HG03432 (cell line): ENCODE results near the gene NTN3.
A peak's percentile ranks its signal among the peaks of the same experiment; 100 is the strongest.

Experiments
- ATAC-seq: cut with Tn5 transposase; IDR thresholded peaks from one replicate; pipeline ENCODE4 v1.9.1; 2021; ENCODE audit warnings: mild to moderate bottlenecking, moderate library complexity; ENCODE audit not compliant: unreplicated experiment

NTN3 gene

DNA sequence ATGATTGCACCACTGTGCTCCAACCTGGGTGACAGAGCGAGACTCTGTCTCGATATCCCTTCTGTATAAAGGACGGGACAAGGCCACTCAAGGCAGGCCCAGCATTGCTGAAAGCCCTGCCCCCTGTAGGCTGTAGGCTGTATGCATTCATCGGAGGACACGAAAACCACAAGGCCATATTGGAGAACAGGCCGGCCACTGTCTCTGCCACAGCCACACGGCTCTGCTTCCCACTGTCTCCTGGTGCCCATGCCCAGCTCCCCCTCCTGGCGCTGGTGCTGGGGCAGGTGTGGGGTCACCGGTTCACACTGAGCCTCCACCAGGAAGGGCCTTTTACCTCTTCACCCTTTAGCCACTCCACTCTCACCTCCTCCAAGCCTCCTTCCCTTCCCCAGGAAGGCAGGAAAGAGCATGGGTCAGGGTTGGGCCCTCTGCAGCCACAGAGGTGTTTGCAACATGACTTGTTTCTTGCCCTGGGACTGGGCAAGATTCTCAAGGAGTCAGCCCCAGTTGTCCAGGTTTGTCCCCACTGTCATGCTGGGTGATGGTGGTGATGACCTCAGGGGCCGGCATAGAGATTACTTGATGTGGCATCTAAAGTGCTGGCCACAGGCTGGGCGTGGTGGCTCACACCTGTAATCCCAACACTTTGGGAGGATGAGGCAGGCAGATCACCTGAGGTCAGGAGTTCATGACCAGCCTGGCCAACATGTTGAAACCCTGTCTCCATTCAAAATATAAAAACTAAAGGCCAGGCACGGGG is 5.3 kb upstream of the NTN3 start:
- ATAC-seq = no peak

DNA sequence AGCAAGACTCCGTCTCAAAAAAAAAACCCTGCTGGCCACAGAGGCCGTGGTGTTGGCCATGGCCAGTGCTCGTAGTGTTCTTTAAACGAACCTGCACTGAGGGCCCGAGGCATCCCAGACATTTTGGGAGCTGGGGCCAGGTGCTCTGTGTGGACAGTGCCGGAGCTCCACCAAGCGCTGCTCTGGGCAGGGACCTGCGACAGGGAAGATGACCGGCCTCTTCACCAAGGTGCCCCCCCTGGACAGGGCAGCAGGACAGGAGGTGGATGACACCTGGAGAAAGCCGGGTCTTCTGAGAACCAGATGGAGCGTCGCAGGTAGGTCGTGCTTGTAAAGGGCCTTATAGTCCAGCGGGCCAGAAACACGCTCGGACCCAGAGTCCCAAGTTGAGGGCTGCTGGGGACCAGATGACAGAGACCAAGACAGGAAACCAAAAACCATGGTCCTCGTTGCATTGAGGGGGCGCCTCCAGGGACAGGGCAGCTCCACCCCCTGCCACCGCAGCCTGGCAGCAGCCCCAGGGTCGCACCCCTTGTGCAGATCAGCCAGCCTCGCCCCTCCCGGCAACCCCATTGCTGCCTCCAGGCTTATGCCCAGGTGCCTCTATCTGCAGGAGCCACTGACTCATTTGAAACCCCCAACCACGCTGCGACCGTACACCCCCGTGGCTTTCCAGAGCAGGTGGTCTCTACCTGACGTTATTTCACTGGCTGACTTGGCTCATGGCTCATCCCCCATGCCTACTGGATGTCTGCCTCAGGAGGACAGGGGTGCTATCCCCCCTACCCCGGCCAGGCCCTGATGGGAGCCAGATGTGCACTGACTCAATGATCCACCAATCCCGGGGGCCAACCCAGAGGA is 4.2 kb upstream of the NTN3 start:
- ATAC-seq = no peak

DNA sequence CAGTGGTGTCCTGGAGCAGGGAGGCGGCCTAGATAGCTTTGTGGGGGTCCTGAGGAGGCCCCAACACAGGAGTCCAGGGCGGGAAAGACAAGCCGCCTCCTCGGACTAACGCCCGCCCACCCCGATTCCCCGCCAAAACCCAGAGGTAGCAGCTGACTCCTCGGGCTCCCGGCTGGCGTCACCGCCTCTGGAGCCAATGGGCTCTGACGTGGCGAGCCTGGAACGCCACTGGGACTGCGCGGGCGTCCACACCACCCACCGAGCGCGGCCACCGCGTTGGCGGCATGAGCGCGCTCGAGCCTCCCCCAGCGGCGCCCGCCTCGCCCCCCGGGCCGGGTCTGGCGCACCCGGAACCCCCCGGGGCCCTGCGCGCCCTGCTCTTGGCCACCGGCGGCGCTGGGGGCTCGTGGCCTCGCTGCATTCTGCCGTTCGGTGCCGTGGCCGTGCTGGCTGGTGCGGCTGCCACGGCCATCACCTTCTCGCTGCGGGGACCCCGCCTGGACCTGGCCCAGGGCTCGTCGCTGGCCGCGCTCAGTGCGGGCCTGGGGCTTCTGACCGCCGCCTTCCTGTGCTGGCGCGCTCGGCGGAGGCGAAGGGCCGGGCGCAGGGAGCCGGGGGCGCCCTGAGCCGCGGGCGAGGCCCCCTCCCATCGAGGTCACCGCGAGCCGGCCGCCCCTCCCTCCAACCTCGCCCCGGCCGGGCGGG is 3.4 kb upstream of the NTN3 start:
- ATAC-seq = no peak

DNA sequence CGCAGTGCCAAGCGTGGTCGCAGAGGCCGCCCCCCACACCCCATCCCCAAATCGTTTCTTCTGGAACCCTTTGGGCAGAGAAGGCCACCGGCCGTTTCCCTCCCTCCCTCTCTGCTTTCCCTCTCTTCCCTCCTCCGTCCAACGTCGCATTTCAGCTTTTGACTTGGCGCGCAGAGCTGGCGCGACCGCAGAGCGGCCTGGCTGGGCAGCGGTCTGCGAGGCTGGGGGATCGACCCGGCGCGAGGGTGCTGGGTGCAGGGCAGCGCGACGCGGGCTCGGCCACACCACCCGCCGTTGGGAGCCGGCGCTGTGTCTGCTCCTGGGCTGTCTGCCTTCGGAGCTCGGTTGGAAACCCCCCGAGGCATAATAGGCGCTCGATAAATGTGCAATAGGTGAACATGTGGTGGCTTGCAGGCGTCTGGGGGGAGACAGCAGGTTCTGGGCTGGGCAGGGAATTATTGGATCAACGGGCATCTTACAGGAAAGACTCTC is 2.8 kb upstream of the NTN3 start:
- peak; percentile 23 for ATAC-seq

DNA sequence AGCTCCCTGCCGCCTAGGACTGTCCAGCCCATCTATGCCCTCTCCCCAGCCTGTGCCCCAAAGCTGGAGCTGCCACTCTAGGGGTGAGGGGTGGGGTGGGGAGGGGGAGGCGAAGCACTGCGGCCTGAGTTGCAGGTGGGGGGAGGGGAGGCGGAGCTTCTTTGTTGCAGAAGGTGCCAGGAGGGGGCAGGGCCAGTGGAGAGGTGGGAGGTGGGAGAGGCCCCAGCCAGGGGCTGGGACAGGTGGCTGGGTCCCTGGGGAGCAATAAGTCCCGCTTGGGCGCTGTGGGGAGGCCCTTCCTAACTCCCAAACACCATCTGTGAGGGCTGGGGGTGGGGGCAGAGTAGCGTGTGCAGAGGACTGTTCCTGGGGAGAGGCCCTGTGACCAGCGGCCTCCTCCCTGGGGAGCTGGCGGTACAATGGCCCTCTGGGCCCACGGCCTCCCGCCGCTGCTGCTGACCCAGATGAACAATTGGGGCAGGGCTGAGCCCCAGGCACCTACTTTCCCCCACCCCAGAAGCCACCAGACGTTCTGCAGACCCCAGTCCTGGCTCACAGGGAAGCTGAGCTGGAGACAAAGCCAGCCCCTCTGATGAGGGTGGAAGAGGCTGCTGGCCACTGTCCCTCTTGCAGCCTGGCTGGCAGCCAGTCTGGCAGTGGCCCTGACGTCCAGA is 2.2 kb upstream of the NTN3 start:
- peak; percentile 38 for ATAC-seq

DNA sequence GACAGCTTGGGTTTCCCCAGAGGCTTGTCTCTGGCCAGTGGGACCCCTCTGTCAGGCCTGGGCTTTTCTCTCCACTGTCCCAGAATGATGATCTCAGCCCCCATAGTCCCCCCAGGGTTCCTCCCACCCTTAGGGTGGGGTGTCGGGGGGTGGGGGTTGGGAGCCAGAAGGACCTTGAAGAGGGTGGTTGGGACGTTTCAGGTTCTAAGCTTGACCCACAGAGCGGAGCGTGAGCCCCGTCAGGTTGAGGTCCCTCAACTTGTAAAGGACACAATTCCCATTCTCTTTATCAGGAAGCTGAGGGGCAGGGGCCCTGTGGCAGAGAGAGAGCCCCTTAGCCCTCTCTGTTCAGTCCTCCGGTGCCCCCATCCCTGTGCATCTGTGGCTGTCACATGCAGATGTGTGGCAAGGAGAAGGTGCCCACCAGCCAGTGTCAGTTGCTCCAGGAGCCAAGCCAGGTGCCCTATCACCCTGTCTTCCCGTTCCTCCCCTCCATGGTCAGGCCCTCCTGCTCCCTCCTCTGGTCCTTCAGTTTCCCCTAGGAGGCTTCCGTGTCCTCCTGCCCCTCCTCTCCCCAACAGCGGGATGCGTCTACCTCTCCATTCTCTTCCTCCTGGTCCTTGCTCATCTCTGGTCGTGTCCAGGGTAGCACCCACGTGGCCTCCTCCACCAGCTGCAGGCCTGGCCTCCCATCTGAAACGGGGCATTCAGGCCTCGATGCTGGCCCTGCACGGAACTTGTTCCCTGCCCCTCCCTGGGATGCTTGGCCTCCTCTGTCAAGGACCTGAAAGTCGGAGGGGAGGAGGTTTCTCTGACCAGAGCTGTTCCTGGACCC is 1.5 kb upstream of the NTN3 start:
- no peak for ATAC-seq

DNA sequence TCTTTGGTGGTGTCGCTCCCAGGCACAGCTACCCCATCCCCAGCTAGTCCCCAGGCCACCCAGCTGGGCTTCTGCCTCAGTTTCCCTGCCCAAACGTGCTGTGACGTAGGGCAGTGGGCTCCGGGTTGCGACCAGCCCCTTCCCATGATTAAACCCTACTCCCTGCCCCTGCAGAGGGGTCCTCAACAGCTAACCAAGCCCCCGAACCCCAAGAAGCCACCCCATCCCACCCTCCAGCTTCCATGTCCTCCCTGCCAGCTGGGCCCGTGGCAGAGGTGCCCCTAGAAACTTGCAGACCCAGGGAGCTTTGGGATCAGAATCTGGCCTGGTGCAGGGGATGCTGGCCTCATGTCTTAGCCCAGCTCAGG is 879 bp upstream of the NTN3 start:
- ATAC-seq = no peak

DNA sequence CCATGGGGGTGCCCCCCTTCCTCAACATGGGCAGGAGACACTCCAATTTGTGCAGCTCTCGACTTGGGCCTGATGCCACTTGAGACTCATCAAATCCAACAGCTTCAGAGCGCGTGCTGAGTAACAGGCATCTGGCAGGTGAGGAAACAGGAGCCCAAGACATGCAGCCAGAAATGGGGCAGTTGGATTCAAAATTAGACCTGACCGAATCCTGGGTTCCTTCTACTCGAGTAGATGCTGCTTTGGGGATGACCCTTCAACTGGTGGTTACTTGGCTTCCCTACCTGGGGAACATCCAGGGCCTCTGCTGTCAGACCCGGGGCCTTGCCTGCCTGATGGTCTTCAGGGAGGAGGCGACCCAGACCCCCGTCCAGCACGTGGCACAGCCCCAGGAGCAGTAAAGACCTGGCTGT is 488 bp upstream of the NTN3 start:
- no peak for ATAC-seq

DNA sequence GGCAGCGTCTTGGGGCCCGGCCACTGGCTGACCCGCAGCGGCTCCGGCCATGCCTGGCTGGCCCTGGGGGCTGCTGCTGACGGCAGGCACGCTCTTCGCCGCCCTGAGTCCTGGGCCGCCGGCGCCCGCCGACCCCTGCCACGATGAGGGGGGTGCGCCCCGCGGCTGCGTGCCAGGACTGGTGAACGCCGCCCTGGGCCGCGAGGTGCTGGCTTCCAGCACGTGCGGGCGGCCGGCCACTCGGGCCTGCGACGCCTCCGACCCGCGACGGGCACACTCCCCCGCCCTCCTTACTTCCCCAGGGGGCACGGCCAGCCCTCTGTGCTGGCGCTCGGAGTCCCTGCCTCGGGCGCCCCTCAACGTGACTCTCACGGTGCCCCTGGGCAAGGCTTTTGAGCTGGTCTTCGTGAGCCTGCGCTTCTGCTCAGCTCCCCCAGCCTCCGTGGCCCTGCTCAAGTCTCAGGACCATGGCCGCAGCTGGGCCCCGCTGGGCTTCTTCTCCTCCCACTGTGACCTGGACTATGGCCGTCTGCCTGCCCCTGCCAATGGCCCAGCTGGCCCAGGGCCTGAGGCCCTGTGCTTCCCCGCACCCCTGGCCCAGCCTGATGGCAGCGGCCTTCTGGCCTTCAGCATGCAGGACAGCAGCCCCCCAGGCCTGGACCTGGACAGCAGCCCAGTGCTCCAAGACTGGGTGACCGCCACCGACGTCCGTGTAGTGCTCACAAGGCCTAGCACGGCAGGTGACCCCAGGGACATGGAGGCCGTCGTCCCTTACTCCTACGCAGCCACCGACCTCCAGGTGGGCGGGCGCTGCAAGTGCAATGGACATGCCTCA is 773 bp downstream of the NTN3 start:
- no peak for ATAC-seq

DNA sequence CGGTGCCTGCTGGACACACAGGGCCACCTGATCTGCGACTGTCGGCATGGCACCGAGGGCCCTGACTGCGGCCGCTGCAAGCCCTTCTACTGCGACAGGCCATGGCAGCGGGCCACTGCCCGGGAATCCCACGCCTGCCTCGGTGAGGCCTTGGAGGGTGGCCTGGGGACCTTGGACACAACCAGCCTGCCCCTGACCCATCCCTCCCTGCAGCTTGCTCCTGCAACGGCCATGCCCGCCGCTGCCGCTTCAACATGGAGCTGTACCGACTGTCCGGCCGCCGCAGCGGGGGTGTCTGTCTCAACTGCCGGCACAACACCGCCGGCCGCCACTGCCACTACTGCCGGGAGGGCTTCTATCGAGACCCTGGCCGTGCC is 1.4 kb downstream of the NTN3 start:
- ATAC-seq = no peak

DNA sequence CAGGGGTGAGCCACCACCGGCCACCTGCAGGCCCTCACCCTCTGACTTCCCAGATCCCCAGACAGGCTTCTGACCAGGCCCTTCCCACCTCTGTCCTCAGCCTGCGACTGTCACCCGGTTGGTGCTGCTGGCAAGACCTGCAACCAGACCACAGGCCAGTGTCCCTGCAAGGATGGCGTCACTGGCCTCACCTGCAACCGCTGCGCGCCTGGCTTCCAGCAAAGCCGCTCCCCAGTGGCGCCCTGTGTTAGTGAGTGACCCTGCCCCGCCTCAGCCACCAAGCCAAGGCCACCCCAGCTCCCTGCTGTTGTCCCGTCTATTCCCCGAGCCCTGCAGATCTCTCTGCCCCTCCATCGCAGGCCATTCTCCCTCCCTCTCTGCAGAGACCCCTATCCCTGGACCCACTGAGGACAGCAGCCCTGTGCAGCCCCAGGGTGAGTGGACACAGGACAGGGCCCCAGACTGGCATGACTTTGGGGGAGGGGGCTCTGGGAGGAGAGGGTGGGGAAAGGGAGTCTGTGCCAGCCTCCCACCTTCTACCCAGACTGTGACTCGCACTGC is 1.9 kb downstream of the NTN3 start:
- no peak for ATAC-seq

DNA sequence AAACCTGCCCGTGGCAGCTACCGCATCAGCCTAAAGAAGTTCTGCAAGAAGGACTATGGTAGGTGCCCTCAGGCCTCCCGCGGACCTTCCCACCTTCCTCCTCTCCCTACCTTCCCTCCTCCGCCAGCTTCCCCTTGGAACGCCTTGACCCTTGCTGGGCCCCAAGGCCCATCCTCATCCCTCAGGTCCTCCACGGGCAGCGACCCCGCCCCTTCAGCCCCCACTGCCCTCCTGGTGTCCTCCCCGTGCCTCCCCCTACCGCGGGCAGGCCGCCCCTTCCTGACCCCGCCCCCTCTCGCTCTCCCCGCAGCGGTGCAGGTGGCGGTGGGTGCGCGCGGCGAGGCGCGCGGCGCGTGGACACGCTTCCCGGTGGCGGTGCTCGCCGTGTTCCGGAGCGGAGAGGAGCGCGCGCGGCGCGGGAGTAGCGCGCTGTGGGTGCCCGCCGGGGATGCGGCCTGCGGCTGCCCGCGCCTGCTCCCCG is 2.4 kb downstream of the NTN3 start:
- no peak for ATAC-seq

DNA sequence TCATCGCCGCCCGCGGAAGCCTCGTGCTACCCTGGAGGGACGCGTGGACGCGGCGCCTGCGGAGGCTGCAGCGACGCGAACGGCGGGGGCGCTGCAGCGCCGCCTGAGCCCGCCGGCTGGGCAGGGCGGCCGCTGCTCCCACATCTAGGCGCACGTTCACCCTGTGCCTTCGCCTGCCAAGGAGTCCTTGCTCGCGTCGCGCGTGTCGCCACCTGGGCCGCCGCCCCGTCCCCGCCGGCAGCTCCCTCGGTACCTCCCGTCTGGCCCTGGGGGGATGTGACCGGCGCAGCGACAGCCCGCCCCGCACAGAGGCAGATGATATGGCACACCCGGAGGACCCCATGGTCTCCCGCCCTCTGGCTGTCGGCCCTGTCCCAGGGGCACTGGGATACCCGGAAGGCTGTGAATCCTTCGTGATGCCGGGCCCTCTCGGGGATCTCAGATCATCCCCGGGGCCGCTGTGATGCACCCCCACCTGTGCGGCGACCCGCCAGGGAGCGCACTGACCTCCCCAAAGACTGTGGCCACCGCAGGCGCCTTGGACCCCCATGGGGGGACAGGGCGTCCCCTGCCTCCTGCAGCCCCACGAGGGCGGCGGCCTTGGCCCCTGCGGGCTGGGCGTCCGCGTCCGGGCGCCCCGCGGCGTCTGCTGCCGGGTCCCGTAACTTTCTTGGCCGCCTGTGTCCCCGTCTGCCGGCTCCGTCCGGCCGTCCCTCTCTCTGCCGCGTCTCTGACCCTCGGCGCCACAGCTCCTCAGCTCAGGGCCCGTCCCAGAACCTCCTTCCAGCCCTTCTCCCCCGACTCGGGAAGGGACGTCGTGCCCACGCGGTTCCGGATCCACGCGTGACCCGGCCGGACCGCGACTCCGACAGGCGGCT is 3.1 kb downstream of the NTN3 start:
- ATAC-seq = peak; percentile 32

DNA sequence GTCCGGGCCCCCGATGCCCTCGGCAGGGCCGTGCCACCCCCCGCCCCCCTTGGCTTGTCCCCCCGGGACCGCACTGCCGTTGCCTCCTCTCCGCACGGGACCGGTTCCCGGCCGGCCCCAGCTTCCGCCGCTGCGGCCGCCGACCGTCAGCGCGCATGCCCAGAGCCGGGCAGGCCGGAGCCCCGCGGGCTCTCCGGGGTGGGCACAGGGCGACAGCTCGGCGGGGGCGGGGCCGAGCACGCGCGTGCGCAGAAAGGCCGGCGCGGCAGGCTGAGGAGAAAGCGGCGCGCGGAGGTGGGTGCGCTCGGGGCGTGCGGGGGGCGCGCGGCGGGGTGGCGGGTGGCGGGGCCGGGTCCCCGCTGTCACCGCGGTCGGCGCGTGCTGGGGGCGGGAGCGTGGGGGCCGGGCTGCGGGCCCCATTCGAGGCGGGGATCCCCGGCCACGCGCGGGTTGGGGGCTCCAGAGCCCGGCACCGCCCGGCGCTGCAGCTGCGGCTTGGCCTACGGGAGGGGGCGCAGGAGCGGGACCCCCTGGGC is 3.8 kb downstream of the NTN3 start, which contains the start of gene TBC1D24:
Gene TBC1D24, plus strand, starts transcription at position 251 of the 536 bp plus-strand sequence. CDS start 21,022 bp downstream, outside the sequence.
- peak; percentile 59 for ATAC-seq

DNA sequence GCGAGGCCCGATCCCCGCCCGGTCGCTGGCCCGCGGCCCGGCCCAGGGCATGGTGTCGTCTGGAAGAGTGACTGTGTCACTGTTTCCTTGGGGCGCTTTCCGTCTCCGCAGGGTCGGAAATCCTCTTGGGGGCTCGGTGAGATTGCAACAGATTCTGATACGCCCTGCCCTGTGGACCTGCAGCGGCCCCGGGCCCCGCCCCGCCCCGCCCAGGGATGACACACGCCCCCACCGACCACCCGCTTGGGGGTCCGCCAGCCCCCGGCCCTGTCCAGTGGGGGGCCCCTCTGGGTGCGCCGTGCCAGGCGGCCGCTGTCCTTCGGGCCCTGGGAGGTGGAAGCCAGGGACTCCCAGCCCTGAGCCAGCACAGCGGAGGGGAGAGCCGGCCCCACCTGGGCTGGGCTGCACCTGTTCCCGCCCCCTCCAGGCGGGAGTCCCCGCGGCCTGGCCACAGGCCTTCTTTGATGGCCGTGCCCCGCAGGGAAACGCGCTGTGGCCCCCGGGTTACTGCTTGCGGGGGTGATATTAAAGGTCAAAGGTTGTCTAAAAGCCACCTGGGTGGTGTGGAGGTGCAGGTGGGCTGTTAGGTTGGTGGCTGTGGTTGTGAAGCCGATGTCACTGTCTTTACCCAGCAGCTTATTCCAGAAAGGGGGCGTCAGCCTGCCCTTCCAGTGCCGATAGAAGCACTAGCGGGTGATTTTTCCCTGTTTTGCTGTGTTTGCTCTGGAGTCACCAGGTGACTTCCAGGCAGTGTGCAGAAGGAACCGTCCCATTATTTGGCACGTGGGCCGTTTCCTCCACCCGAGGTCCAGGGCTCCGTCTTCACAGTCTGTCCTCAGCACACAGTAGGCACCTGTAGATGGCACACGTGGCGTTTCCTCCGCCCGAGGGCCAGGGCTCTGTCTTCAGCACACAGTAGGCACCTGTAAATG is 4.6 kb downstream of the NTN3 start:
- ATAC-seq = peak; percentile 15

DNA sequence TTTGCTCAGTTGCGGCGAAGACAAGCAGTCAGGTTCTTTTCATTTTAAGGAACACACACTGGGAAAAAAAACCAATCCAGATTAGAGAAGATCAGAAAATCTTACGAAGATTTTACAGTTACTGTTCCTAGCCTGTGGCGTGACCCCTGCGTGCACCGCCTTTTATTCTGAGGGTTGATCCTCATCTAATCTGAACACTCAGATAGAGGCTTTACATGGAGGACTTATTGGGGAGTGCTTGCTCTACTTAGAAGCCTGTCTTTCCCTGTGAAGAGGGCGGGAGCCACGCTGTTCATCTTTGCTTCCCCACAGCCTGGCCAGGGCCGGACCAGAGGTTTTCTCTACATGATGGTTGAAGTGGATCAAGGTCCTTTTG is 5.2 kb downstream of the NTN3 start:
- no peak for ATAC-seq
